Neuronal stem cell (in vitro differentiated cells): Measurements from ENCODE around the gene MSH2.

Experiments
- DNase-seq: peaks from one replicate; pipeline ENCODE4 v3.0.0-alpha.2; 2013; ENCODE audit warnings: low spot score
- H2AFZ ChIP-seq: one replicate; pipeline ENCODE4 v1.6.1; 2013; ENCODE audit warnings: mild to moderate bottlenecking, low read length, inconsistent platforms
- H2AK5ac ChIP-seq: 2 replicates; pipeline ENCODE4 v1.6.1; 2013; ENCODE audit warnings: low read depth, mild to moderate bottlenecking, inconsistent platforms, low read length, moderate library complexity, mixed read lengths
- H2BK120ac ChIP-seq: 2 replicates; pipeline ENCODE4 v1.6.1; 2013; ENCODE audit warnings: low read depth, mild to moderate bottlenecking, inconsistent platforms, low read length, moderate library complexity, mixed read lengths
- H2BK12ac ChIP-seq: one replicate; pipeline ENCODE4 v1.6.1; 2013; ENCODE audit warnings: low read length, inconsistent platforms
- H2BK15ac ChIP-seq: 2 replicates; pipeline ENCODE4 v1.6.1; 2013; ENCODE audit warnings: mild to moderate bottlenecking, low read length, inconsistent platforms, mixed read lengths
- H2BK5ac ChIP-seq: one replicate; pipeline ENCODE4 v1.6.1; 2013; ENCODE audit warnings: inconsistent platforms, mild to moderate bottlenecking, low read length, moderate library complexity
- H3K14ac ChIP-seq: one replicate; pipeline ENCODE4 v1.6.1; 2013; ENCODE audit warnings: low read length, inconsistent platforms
- H3K18ac ChIP-seq: 2 replicates; pipeline ENCODE4 v1.6.1; 2013; ENCODE audit warnings: low read length, inconsistent platforms
- H3K23ac ChIP-seq: 2 replicates; pipeline ENCODE4 v1.6.1; 2013; ENCODE audit warnings: low read depth, mild to moderate bottlenecking, mixed read lengths, low read length, inconsistent platforms; ENCODE audit not compliant: poor library complexity
- H3K27ac ChIP-seq: replicated peaks from 3 replicates; pipeline ENCODE4 v1.5.1; 2013; ENCODE audit warnings: low read length, inconsistent platforms
- H3K27me3 ChIP-seq, 3 experiments: 2 replicates each; pipeline ENCODE4 v1.6.1; 2013; ENCODE audit warnings: low read length in 3 of 3, mild to moderate bottlenecking in 2 of 3, inconsistent platforms in 1 of 3, low read depth in 1 of 3, mixed read lengths in 1 of 3, moderate library complexity in 1 of 3; ENCODE audit not compliant: control insufficient read depth in 3 of 3, insufficient read depth in 3 of 3
- H3K36me3 ChIP-seq, 2 donors: replicated peaks in 1 of 2; 2 replicates each; pipeline ENCODE4 v1.6.1; 2013; ENCODE audit warnings: low read length in 2 of 2; ENCODE audit not compliant: control insufficient read depth in 2 of 2, insufficient read depth in 2 of 2
- H3K4ac ChIP-seq: 2 replicates; pipeline ENCODE4 v1.6.1; 2013; ENCODE audit warnings: inconsistent platforms, mild to moderate bottlenecking, low read length, moderate library complexity
- H3K4me1 ChIP-seq, 2 donors: 1 replicate in 1 of 2; 2 replicates in 1 of 2; pipeline ENCODE4 v1.6.1; 2013; ENCODE audit warnings: low read length in 2 of 2, low read depth in 1 of 2; ENCODE audit not compliant: control insufficient read depth in 2 of 2, insufficient read depth in 1 of 2
- H3K4me2 ChIP-seq: one replicate; pipeline ENCODE4 v1.6.1; 2013; ENCODE audit warnings: mild to moderate bottlenecking, low read length, inconsistent platforms; ENCODE audit not compliant: insufficient read depth, poor library complexity, severe bottlenecking
- H3K4me3 ChIP-seq, 2 donors: 2 replicates each; pipeline ENCODE4 v1.5.1; 2013; ENCODE audit warnings: low read length in 2 of 2, mild to moderate bottlenecking in 2 of 2, inconsistent platforms in 1 of 2, moderate library complexity in 1 of 2
- H3K79me1 ChIP-seq: one replicate; pipeline ENCODE4 v1.6.1; 2013; ENCODE audit warnings: low read depth, mild to moderate bottlenecking, inconsistent platforms, low read length, moderate library complexity
- H3K9ac ChIP-seq: one replicate; pipeline ENCODE4 v1.6.1; 2013; ENCODE audit warnings: mild to moderate bottlenecking, low read depth, low read length, inconsistent platforms; ENCODE audit not compliant: poor library complexity
- H3K9me3 ChIP-seq, 2 donors: replicated peaks in 1 of 2; 2 replicates each; pipeline versions ENCODE3 to v1.6.1; 2013; ENCODE audit warnings: low read length in 2 of 2, mild to moderate bottlenecking in 2 of 2, inconsistent platforms in 1 of 2, low read depth in 1 of 2, mixed read lengths in 1 of 2, moderate library complexity in 1 of 2; ENCODE audit not compliant: control insufficient read depth in 2 of 2, insufficient read depth in 1 of 2
- H4K8ac ChIP-seq: one replicate; pipeline ENCODE4 v1.6.1; 2013; ENCODE audit warnings: low read depth, mild to moderate bottlenecking, inconsistent platforms, low read length, moderate library complexity
- H4K91ac ChIP-seq: one replicate; pipeline ENCODE4 v1.6.1; 2013; ENCODE audit warnings: low read length, low read depth, mild to moderate bottlenecking, inconsistent platforms; ENCODE audit not compliant: poor library complexity
- WGBS, 2 donors: extraction: QIAGEN DNeasy Blood & Tissue Kit; methylation state at CpG; one replicate each; pipeline ENCODE4 v1.1.7; 2013; ENCODE audit warnings: missing lambda C conversion rate in 2 of 2, mixed read lengths in 1 of 2; ENCODE audit not compliant: insufficient read length in 2 of 2, insufficient replicate concordance in 1 of 2; ENCODE audit errors: extremely low coverage in 2 of 2; 5-methylcytosine and 5-hydroxymethylcytosine counted together

MSH2 gene

GRCh38 chr2:47386551-47386950 is 16.4 kb upstream of the MSH2 start:
- H3K14ac ChIP-seq: no peak overlapping the region
- H4K91ac ChIP-seq: no peak overlapping the region
- peaks cover 0 to 4% of the 10 kb centered on the region in 2 donors for H3K4me1 ChIP-seq
- H3K4ac ChIP-seq: no peak overlapping the region
- no peaks in the 10 kb centered on the region for H3K79me1 ChIP-seq
- no peak overlapping the region for H3K4me3 ChIP-seq
- no peak overlapping the region for H3K23ac ChIP-seq
- no CpG with 5 or more reads among the region's 3 CpGs for WGBS, 2 donors
- no peak overlapping the region for H2BK5ac ChIP-seq
- no peak overlapping the region for H2BK120ac ChIP-seq
- H3K9me3 ChIP-seq: no peaks in the 10 kb centered on the region
- no peak overlapping the region for H3K27ac ChIP-seq
- no peak overlapping the region for H2BK15ac ChIP-seq
- no peak overlapping the region for H3K9ac ChIP-seq
- no peak overlapping the region for H2AFZ ChIP-seq
- no peak for DNase-seq
- H4K8ac ChIP-seq: no peak overlapping the region
- no peaks in the 10 kb centered on the region for H3K36me3 ChIP-seq
- H3K18ac ChIP-seq: no peak overlapping the region
- no peak overlapping the region for H3K4me2 ChIP-seq
- H2BK12ac ChIP-seq: no peak overlapping the region
- H3K27me3 ChIP-seq: no peaks in the 10 kb centered on the region
- no peak overlapping the region for H2AK5ac ChIP-seq

GRCh38 chr2:47388888-47389287 is 14.1 kb upstream of the MSH2 start:
- Histone ChIP-seq H3K18ac (no peak overlapping the region), H2BK5ac (no peak overlapping the region), H3K9me3 (no peaks in the 10 kb centered on the region), H3K4ac (no peak overlapping the region), H3K36me3 (no peaks in the 10 kb centered on the region), H3K4me1 (peaks cover 0 to 4% of the 10 kb centered on the region in 2 donors), H3K79me1 (no peaks in the 10 kb centered on the region), H3K27me3 (no peaks in the 10 kb centered on the region), H2AK5ac (no peak overlapping the region), H3K4me3 (no peak overlapping the region), H3K9ac (no peak overlapping the region), H2BK12ac (no peak overlapping the region), H3K14ac (no peak overlapping the region), H3K4me2 (no peak overlapping the region), H4K8ac (no peak overlapping the region), H3K27ac (no peak overlapping the region), H4K91ac (no peak overlapping the region), H2BK15ac (no peak overlapping the region), H2AFZ (no peak overlapping the region), H3K23ac (no peak overlapping the region), H2BK120ac (no peak overlapping the region)
- no peak for DNase-seq
- WGBS, 2 donors: no CpG with 5 or more reads among the region's 2 CpGs

- no peak overlapping the region for H2AFZ ChIP-seq
- no peak overlapping the region for H3K4ac ChIP-seq
- no peak overlapping the region for H3K4me3 ChIP-seq
- H3K9ac ChIP-seq: no peak overlapping the region
- no peak overlapping the region for H2AK5ac ChIP-seq
- H2BK15ac ChIP-seq: no peak overlapping the region
- no peaks in the 10 kb centered on the region for H3K79me1 ChIP-seq
- no peak overlapping the region for H3K14ac ChIP-seq
- H3K27me3 ChIP-seq: no peaks in the 10 kb centered on the region
- H3K23ac ChIP-seq: no peak overlapping the region
- no peak overlapping the region for H4K8ac ChIP-seq
- H4K91ac ChIP-seq: no peak overlapping the region
- no peak overlapping the region for H2BK120ac ChIP-seq
- no peaks in the 10 kb centered on the region for H3K9me3 ChIP-seq
- no peaks in the 10 kb centered on the region for H3K36me3 ChIP-seq
- peaks cover 0 to 4% of the 10 kb centered on the region in 2 donors for H3K4me1 ChIP-seq
- H3K27ac ChIP-seq: no peak overlapping the region
- WGBS, 2 donors: 100% methylated on average over 1 of the region's 1 CpG; no CpG with 5 or more reads in 1 of the 2 donors
- no peak for DNase-seq
- no peak overlapping the region for H2BK12ac ChIP-seq
- no peak overlapping the region for H3K4me2 ChIP-seq
- no peak overlapping the region for H2BK5ac ChIP-seq
- H3K18ac ChIP-seq: no peak overlapping the region
Observed at GRCh38 chr2:47389692-47390091, 13.3 kb upstream of the MSH2 start.

GRCh38 chr2:47401789-47402554 is 984 bp upstream of the MSH2 start:
- Histone ChIP-seq H3K4me2 (peak overlapping the region; percentile 64), H3K23ac (no peak overlapping the region), H2AK5ac (no peak overlapping the region), H3K9me3 (peaks cover 2 to 15% of the 10 kb centered on the region in 2 donors), H3K36me3 (peaks cover 3 to 30% of the 10 kb centered on the region in 2 donors), H3K18ac (no peak overlapping the region), H2AFZ (peak overlapping the region; percentile 97), H2BK15ac (no peak overlapping the region), H2BK120ac (no peak overlapping the region), H4K8ac (no peak overlapping the region), H3K4me3 (peak overlapping the region in 1 of 2 donors; percentile 89), H3K79me1 (peaks cover 6% of the 10 kb centered on the region), H3K4me1 (peaks cover 0 to 3% of the 10 kb centered on the region in 2 donors), H3K4ac (no peak overlapping the region), H4K91ac (no peak overlapping the region), H3K14ac (no peak overlapping the region), H3K27ac (peak overlapping the region; percentile 6), H3K27me3 (no peaks in the 10 kb centered on the region), H2BK12ac (no peak overlapping the region), H2BK5ac (peak overlapping the region; percentile 19), H3K9ac (no peak overlapping the region)
- WGBS, 2 donors: no CpG with 5 or more reads among the region's 36 CpGs
- DNase-seq: no peak
